IMR-90 (cell line): Measurements from ENCODE around the gene SCFD2. TPM values are rescaled to one million over a fixed set of nuclear protein-coding genes. Genes with fewer than 3 reads are reported as not detected.

Experiments used
- ATAC-seq: fragments of 200-7000 bp; cut with Tn5 transposase; 2 replicates; pipeline ENCODE4 v1.9.1; 2020; ENCODE audit warnings: low read depth, mild to moderate bottlenecking, moderate library complexity
- BruUV-seq: library from RNA; stranded (reverse); fragments of 400-500 nt; replicated peaks from 2 replicates; lab custom pipeline; 2021; lab: Mats Ljungman, UMichigan
- CTCF ChIA-PET: fragments of 300-600 bp; formaldehyde crosslinking; extraction: SDS; loops from one replicate; lab custom pipeline; 2021; ENCODE audit warnings: antibody characterized with exemption; lab: Yijun Ruan, JAX
- POLR2A ChIA-PET: fragments of 300-600 bp; sonication (Branson Sonifier 250); formaldehyde crosslinking; loops from one replicate; lab custom pipeline; 2022; ENCODE audit warnings: antibody characterized with exemption; ENCODE audit not compliant: unreplicated experiment; lab: Charles Lee
- DNase-seq: peaks from one replicate; pipeline ENCODE4 v3.0.0; 2013
- H2AFZ ChIP-seq: replicated peaks from 2 replicates; pipeline ENCODE3; 2013; ENCODE audit warnings: low read length, mild to moderate bottlenecking; ENCODE audit not compliant: poor library complexity
- H2AK5ac ChIP-seq: 2 replicates; pipeline ENCODE4 v1.6.1; 2013; ENCODE audit warnings: low read depth, low read length, inconsistent platforms
- H2AK9ac ChIP-seq: replicated peaks from 2 replicates; pipeline ENCODE3; 2013; ENCODE audit warnings: mild to moderate bottlenecking, low read depth, low read length, moderate library complexity; ENCODE audit not compliant: poor library complexity
- H2BK120ac ChIP-seq: 2 replicates; pipeline ENCODE4 v1.6.1; 2013; ENCODE audit warnings: low read depth, low read length, inconsistent platforms
- H2BK15ac ChIP-seq: 3 replicates; pipeline ENCODE4 v1.6.1; 2013; ENCODE audit warnings: low read depth, low read length, inconsistent platforms
- H2BK20ac ChIP-seq: 2 replicates; pipeline ENCODE4 v1.6.1; 2013; ENCODE audit warnings: low read depth, mild to moderate bottlenecking, inconsistent platforms, low read length, moderate library complexity
- H2BK5ac ChIP-seq: 2 replicates; pipeline ENCODE4 v1.6.1; 2013; ENCODE audit warnings: mild to moderate bottlenecking, low read depth, low read length, inconsistent platforms; ENCODE audit not compliant: poor library complexity, severe bottlenecking
- H3K14ac ChIP-seq: replicated peaks from 2 replicates; pipeline ENCODE4 v1.6.1; 2013; ENCODE audit warnings: low read depth, low read length, inconsistent platforms
- H3K18ac ChIP-seq: 2 replicates; pipeline ENCODE4 v1.6.1; 2013; ENCODE audit warnings: low read depth, low read length, control low read depth
- H3K23ac ChIP-seq: 2 replicates; pipeline ENCODE4 v1.6.1; 2013; ENCODE audit warnings: low read depth, low read length, inconsistent platforms
- H3K27ac ChIP-seq: 2 replicates; pipeline ENCODE4 v1.5.1; 2013; ENCODE audit warnings: mild to moderate bottlenecking, control low read depth, low read length; ENCODE audit not compliant: insufficient read depth
- H3K27me3 ChIP-seq: 2 replicates; pipeline ENCODE4 v1.6.1; 2013; ENCODE audit warnings: low read length; ENCODE audit not compliant: control insufficient read depth, insufficient read depth
- H3K36me3 ChIP-seq: 2 replicates; pipeline ENCODE4 v1.6.1; 2013; ENCODE audit warnings: low read length, mixed read lengths; ENCODE audit not compliant: control insufficient read depth, insufficient read depth
- H3K4ac ChIP-seq: 2 replicates; pipeline ENCODE4 v1.6.1; 2013; ENCODE audit warnings: low read depth, low read length, inconsistent platforms
- H3K4me1 ChIP-seq: 2 replicates; pipeline ENCODE4 v1.6.1; 2013; ENCODE audit warnings: low read length, mixed read lengths; ENCODE audit not compliant: control insufficient read depth, insufficient read depth
- H3K4me2 ChIP-seq: 2 replicates; pipeline ENCODE4 v1.6.1; 2013; ENCODE audit warnings: low read depth, mild to moderate bottlenecking, control low read depth, low read length, moderate library complexity
- H3K4me3 ChIP-seq: 2 replicates; pipeline ENCODE4 v1.5.1; 2013; ENCODE audit warnings: low read depth, mild to moderate bottlenecking, control low read depth, low read length, moderate library complexity; ENCODE audit not compliant: insufficient read depth
- H3K56ac ChIP-seq: 2 replicates; pipeline ENCODE4 v1.6.1; 2013; ENCODE audit warnings: low read length, inconsistent platforms; ENCODE audit not compliant: insufficient read depth; ENCODE audit errors: extremely low read depth
- H3K79me1 ChIP-seq, 2 experiments: 2 replicates each; pipeline ENCODE4 v1.6.1; 2013; ENCODE audit warnings: low read length in 2 of 2, inconsistent platforms in 1 of 2, low read depth in 1 of 2
- H3K9ac ChIP-seq: 2 replicates; pipeline ENCODE4 v1.6.1; 2013; ENCODE audit warnings: low read depth, low read length, control low read depth
- H3K9me1 ChIP-seq: 2 replicates; pipeline ENCODE4 v1.6.1; 2013; ENCODE audit warnings: low read length, inconsistent platforms; ENCODE audit not compliant: insufficient read depth
- H3K9me3 ChIP-seq: 2 replicates; pipeline ENCODE4 v1.6.1; 2013; ENCODE audit warnings: low read length; ENCODE audit not compliant: control insufficient read depth, insufficient read depth
- H4K20me1 ChIP-seq: 2 replicates; pipeline ENCODE4 v1.6.1; 2013; ENCODE audit warnings: low read length, inconsistent platforms; ENCODE audit not compliant: insufficient read depth
- H4K5ac ChIP-seq: 2 replicates; pipeline ENCODE4 v1.6.1; 2013; ENCODE audit warnings: mild to moderate bottlenecking, low read depth, low read length, control low read depth
- H4K8ac ChIP-seq, 2 experiments: 2 replicates each; pipeline ENCODE4 v1.6.1; 2013; ENCODE audit warnings: low read depth in 2 of 2, low read length in 2 of 2, control low read depth in 1 of 2, inconsistent platforms in 1 of 2
- H4K91ac ChIP-seq: 2 replicates; pipeline ENCODE4 v1.6.1; 2013; ENCODE audit warnings: low read depth, low read length, inconsistent platforms; ENCODE audit not compliant: insufficient read depth
- NFE2L2 ChIP-seq: fragments of 150-350 bp; IDR thresholded peaks from 2 replicates; pipeline ENCODE4 v1.6.1; 2016; ENCODE audit warnings: low read depth, mild to moderate bottlenecking, low read length
- POLR2A ChIP-seq: IDR thresholded peaks from 2 replicates; pipeline ENCODE4 v1.6.1; 2012; ENCODE audit warnings: mild to moderate bottlenecking, low read depth, low read length
- RCOR1 ChIP-seq: IDR thresholded peaks from 2 replicates; pipeline ENCODE4 v1.6.1; 2012; ENCODE audit warnings: mild to moderate bottlenecking, low read length, improper control_type of control experiment; ENCODE audit not compliant: insufficient replicate concordance
- RFX5 ChIP-seq: IDR thresholded peaks from 2 replicates; pipeline ENCODE4 v1.8.0; 2012; ENCODE audit warnings: low read depth, mild to moderate bottlenecking, low read length, moderate library complexity
- SMC3 ChIP-seq: fragments of 150-350 bp; IDR thresholded peaks from 2 replicates; pipeline ENCODE4 v1.6.1; 2016; ENCODE audit warnings: low read depth, mild to moderate bottlenecking, antibody characterized with exemption, low read length, moderate library complexity
- WGBS, 2 experiments: methylation state at CpG; one replicate each; pipeline versions ENCODE4 v1.1.5 to v1.1.7; 2013; ENCODE audit warnings: missing lambda C conversion rate in 2 of 2; ENCODE audit not compliant: insufficient read length in 1 of 2; ENCODE audit errors: extremely low coverage in 2 of 2; 5-methylcytosine and 5-hydroxymethylcytosine counted together
- dilution Hi-C: fragments of 300-500 bp; cut with HindIII; formaldehyde crosslinking; loops from one replicate; pipeline ENCODE4 v1.14.3; 2018; ENCODE audit warnings: low sequenced_read_pairs; ENCODE audit not compliant: unreplicated experiment
- in situ Hi-C: fragments of 300-500 bp; cut with MboI; formaldehyde crosslinking; loops from 3 replicates; pipeline ENCODE4 v1.14.3; 2019; ENCODE audit warnings: low sequenced_read_pairs, inconsistent platforms, mixed read lengths
- intact Hi-C: fragments of 100-400 bp; cut with micrococcal nuclease; formaldehyde crosslinking; loops from 2 replicates; pipeline ENCODE4 v1.10.0; 2022
- polyA plus RNA-seq, 3 experiments: library from polyadenylated mRNA; depleted of rRNA; stranded (reverse); fragments of >200 nt; gene quantifications; 2 replicates each; pipeline ENCODE4 v1.2.3, GENCODE V29; 2012; ENCODE audit warnings: low replicate concordance in 1 of 3
- total RNA-seq: library from RNA; depleted of rRNA; stranded (reverse); fragments of >200 nt; gene quantifications from 2 replicates; pipeline ENCODE4 v1.2.3, GENCODE V29; 2012
- TF ChIP-seq, protein P1 (sequence below): conservative IDR thresholded peaks from 2 replicates; pipeline ENCODE4 v1.5.1; 2012; ENCODE audit warnings: mild to moderate bottlenecking, low read depth, low read length, improper control_type of control experiment
- TF ChIP-seq, protein P2 (sequence below): fragments of 150-350 bp; IDR thresholded peaks from 2 replicates; pipeline ENCODE4 v1.6.1; 2017; ENCODE audit warnings: mild to moderate bottlenecking, antibody characterized with exemption, low read length, low read depth

Gene SCFD2
- total and polyA plus RNA-seq, 2 of the 4 experiments (the other 2 are of a cell fraction), result 18.9 to 62.4 TPM

DNA sequence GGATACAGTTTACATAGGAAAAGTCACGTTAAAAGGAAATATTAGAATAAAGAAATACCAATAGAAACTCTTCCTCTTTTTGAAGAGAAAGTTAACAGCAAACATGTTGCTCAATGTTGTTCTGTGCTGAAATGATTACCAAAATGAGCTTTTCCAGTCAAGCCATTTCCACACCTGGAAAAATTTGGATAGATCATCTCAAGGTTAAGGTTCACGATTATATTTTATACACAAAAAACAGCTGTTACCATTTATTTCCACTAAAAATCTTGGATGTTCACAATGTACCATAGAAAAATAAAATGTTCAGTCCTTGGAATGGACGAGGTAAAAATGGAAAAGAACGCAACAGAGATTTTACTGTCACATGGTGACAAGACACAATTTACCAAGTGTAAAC lies 218.7 kb downstream of the SCFD2 start:
- intact Hi-C loops (no loop called here), in situ Hi-C loops (no loop called here), dilution Hi-C loops (no loop called here)
- WGBS, 2 experiments, result no CpG with 5 or more reads among the region's 4 CpGs
- TF ChIP-seq SMC3, result no peak
- no peak for TF ChIP-seq POLR2A
- TF ChIP-seq, protein P1, sequence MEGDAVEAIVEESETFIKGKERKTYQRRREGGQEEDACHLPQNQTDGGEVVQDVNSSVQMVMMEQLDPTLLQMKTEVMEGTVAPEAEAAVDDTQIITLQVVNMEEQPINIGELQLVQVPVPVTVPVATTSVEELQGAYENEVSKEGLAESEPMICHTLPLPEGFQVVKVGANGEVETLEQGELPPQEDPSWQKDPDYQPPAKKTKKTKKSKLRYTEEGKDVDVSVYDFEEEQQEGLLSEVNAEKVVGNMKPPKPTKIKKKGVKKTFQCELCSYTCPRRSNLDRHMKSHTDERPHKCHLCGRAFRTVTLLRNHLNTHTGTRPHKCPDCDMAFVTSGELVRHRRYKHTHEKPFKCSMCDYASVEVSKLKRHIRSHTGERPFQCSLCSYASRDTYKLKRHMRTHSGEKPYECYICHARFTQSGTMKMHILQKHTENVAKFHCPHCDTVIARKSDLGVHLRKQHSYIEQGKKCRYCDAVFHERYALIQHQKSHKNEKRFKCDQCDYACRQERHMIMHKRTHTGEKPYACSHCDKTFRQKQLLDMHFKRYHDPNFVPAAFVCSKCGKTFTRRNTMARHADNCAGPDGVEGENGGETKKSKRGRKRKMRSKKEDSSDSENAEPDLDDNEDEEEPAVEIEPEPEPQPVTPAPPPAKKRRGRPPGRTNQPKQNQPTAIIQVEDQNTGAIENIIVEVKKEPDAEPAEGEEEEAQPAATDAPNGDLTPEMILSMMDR, result no peak
- TF ChIP-seq, protein P2, sequence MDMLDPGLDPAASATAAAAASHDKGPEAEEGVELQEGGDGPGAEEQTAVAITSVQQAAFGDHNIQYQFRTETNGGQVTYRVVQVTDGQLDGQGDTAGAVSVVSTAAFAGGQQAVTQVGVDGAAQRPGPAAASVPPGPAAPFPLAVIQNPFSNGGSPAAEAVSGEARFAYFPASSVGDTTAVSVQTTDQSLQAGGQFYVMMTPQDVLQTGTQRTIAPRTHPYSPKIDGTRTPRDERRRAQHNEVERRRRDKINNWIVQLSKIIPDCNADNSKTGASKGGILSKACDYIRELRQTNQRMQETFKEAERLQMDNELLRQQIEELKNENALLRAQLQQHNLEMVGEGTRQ, result no peak
- no peak for TF ChIP-seq NFE2L2
- TF ChIP-seq RCOR1, result no peak
- TF ChIP-seq RFX5, result no peak
- no peak overlapping the region for H2AFZ ChIP-seq
- H3K27ac ChIP-seq, result no peak overlapping the region
- CTCF ChIA-PET, result no interaction called here
- no peak overlapping the region for H3K4me3 ChIP-seq
- H2AK5ac ChIP-seq, result no peak overlapping the region
- H3K4me2 ChIP-seq, result no peak overlapping the region
- H2BK15ac ChIP-seq, result no peak overlapping the region
- no peak overlapping the region for H2BK20ac ChIP-seq
- BruUV-seq, result no TSS peak
- ATAC-seq (no peak), DNase-seq (no peak)
- H4K91ac ChIP-seq, result no peak overlapping the region
- H4K5ac ChIP-seq, result no peak overlapping the region
- H3K79me1 ChIP-seq, result peaks cover 0 to 6% of the 10 kb centered on the region in 2 experiments; a peak in 2 of 4 replicates
- POLR2A ChIA-PET, result no interaction called here
- H4K8ac ChIP-seq, result no peak overlapping the region
- peaks cover 8% of the 10 kb centered on the region for H3K9me1 ChIP-seq
- no peak overlapping the region for H3K14ac ChIP-seq
- H3K36me3 ChIP-seq, result peaks cover 6% of the 10 kb centered on the region
- H2AK9ac ChIP-seq, result no peak overlapping the region
- H2BK120ac ChIP-seq, result no peak overlapping the region
- H3K9ac ChIP-seq, result no peak overlapping the region
- peaks cover 5% of the 10 kb centered on the region for H3K4me1 ChIP-seq
- no peaks in the 10 kb centered on the region for H4K20me1 ChIP-seq
- no peak overlapping the region for H3K4ac ChIP-seq
- H3K9me3 ChIP-seq, result no peaks in the 10 kb centered on the region
- no peak overlapping the region for H3K18ac ChIP-seq
- no peaks in the 10 kb centered on the region for H3K27me3 ChIP-seq
- H2BK5ac ChIP-seq, result no peak overlapping the region
- no peak overlapping the region for H3K56ac ChIP-seq
- H3K23ac ChIP-seq, result no peak overlapping the region
